Prostate gland (tissue), 1 donor: ENCODE data around the gene CST3.

Source experiments
- POLR2A ChIP-seq: fragments of 450-650 bp; IDR thresholded peaks from one replicate; pipeline ENCODE4 v1.6.1; 2016; ENCODE audit warnings: antibody characterized with exemption, mild to moderate bottlenecking
- POLR2AphosphoS5 ChIP-seq: sonication (generic); formaldehyde crosslinking; IDR thresholded peaks from one replicate; pipeline ENCODE4 v1.6.1; 2017; ENCODE audit warnings: antibody characterized with exemption

- no peak for TF ChIP-seq POLR2AphosphoS5
- no peak for TF ChIP-seq POLR2A
Measured at GRCh38 chr20:23598481-23598880, 39.3 kb downstream of the CST3 start.
